ENCODE results near the gene TRIM44. TPM values are rescaled to one million over a fixed set of nuclear protein-coding genes. Genes with fewer than 3 reads are reported as not detected.
"Not testable (repeated sequence)": the region's sequence is repeated elsewhere in the genome, so short reads cannot be mapped to it uniquely, and the experiment has no call there.

Gene TRIM44
- polyA plus RNA-seq, 1 experiment = 62.0 TPM

GRCh38 chr11:35763765-35764164, 101.2 kb downstream of the TRIM44 start:
- no peak overlapping the region for H3K4me3 ChIP-seq (ENCODE audit: low read depth, low read length)
- POLR2A ChIA-PET = no interaction called here
- no peak for DNase-seq (ENCODE audit: low read depth)
- H3K27me3 ChIP-seq (ENCODE audit: control insufficient read depth, insufficient read depth, low read length) = no peaks in the 10 kb centered on the region
- CTCF ChIA-PET = interaction anchor here (0.6 kb wide), 1 partner anchor 60 kb away, joined by 4 read pairs; no protein-coding TSS in a partner anchor
- no peak for TF ChIP-seq CTCF (IDR thresholded peaks at IDR 0.05; ENCODE audit: insufficient read depth, low read depth, low read length)
- no peaks in the 10 kb centered on the region; the same call in 1 of the 2 replicates for H3K36me3 ChIP-seq (ENCODE audit: control insufficient read depth, insufficient read depth, low read length)

GRCh38 chr11:35764417-35764816, 101.8 kb downstream of the TRIM44 start:
- no peak for DNase-seq (ENCODE audit: low read depth)
- H3K4me3 ChIP-seq (ENCODE audit: low read depth, low read length) = no peak overlapping the region
- H3K27me3 ChIP-seq (ENCODE audit: control insufficient read depth, insufficient read depth, low read length) = no peaks in the 10 kb centered on the region
- POLR2A ChIA-PET = no interaction called here
- H3K36me3 ChIP-seq (ENCODE audit: control insufficient read depth, insufficient read depth, low read length) = no peaks in the 10 kb centered on the region; the same call in 1 of the 2 replicates
- CTCF ChIA-PET = interaction anchor here (1.0 kb wide), 1 partner anchor 57 kb away, joined by 4 read pairs; no protein-coding TSS in a partner anchor
- no peak for TF ChIP-seq CTCF (IDR thresholded peaks at IDR 0.05; ENCODE audit: insufficient read depth, low read depth, low read length)

GRCh38 chr11:35765211-35765610, 102.6 kb downstream of the TRIM44 start:
- POLR2A ChIA-PET = no interaction called here
- TF ChIP-seq CTCF (IDR thresholded peaks at IDR 0.05; ENCODE audit: insufficient read depth, low read depth, low read length) = no peak
- H3K4me3 ChIP-seq (ENCODE audit: low read depth, low read length) = no peak overlapping the region
- DNase-seq (ENCODE audit: low read depth) = no peak
- H3K36me3 ChIP-seq (ENCODE audit: control insufficient read depth, insufficient read depth, low read length) = no peaks in the 10 kb centered on the region; the same call in 1 of the 2 replicates
- CTCF ChIA-PET = interaction anchor here (1.0 kb wide), 1 partner anchor 56 kb away, joined by 4 read pairs; no protein-coding TSS in a partner anchor
- no peaks in the 10 kb centered on the region for H3K27me3 ChIP-seq (ENCODE audit: control insufficient read depth, insufficient read depth, low read length)

GRCh38 chr11:35766651-35767050, 104.1 kb downstream of the TRIM44 start:
- CTCF ChIA-PET = no interaction called here
- Histone ChIP-seq H3K4me3 (ENCODE audit: low read depth, low read length) (no peak overlapping the region), H3K27me3 (ENCODE audit: control insufficient read depth, insufficient read depth, low read length) (no peaks in the 10 kb centered on the region), H3K36me3 (ENCODE audit: control insufficient read depth, insufficient read depth, low read length) (no peaks in the 10 kb centered on the region; the same call in 1 of the 2 replicates)
- POLR2A ChIA-PET = no interaction called here
- TF ChIP-seq CTCF (IDR thresholded peaks at IDR 0.05; ENCODE audit: insufficient read depth, low read depth, low read length) = no peak
- no peak for DNase-seq (ENCODE audit: low read depth)

GRCh38 chr11:35770425-35770824, 107.8 kb downstream of the TRIM44 start:
- POLR2A ChIA-PET; DNase-seq (ENCODE audit: low read depth): not testable (repeated sequence)

GRCh38 chr11:35771722-35772121, 109.1 kb downstream of the TRIM44 start:
- TF ChIP-seq CTCF (IDR thresholded peaks at IDR 0.05; ENCODE audit: insufficient read depth, low read depth, low read length) = no peak
- DNase-seq (ENCODE audit: low read depth) = no peak
- H3K4me3 ChIP-seq (ENCODE audit: low read depth, low read length) = no peak overlapping the region
- no peaks in the 10 kb centered on the region for H3K27me3 ChIP-seq (ENCODE audit: control insufficient read depth, insufficient read depth, low read length)
- CTCF ChIA-PET = no interaction called here
- POLR2A ChIA-PET = no interaction called here
- H3K36me3 ChIP-seq (ENCODE audit: control insufficient read depth, insufficient read depth, low read length) = no peaks in the 10 kb centered on the region

More at GRCh38 chr11:35770425-35770824, 107.8 kb downstream of the TRIM44 start:
- H3K4me3 ChIP-seq (ENCODE audit: low read depth, low read length); H3K36me3 ChIP-seq (ENCODE audit: control insufficient read depth, insufficient read depth, low read length); H3K27me3 ChIP-seq (ENCODE audit: control insufficient read depth, insufficient read depth, low read length): not testable (repeated sequence)
- CTCF ChIA-PET = interaction anchor here (0.6 kb wide), 1 partner anchor 76 kb away, joined by 3 read pairs; no protein-coding TSS in a partner anchor

GRCh38 chr11:35777241-35777640, 114.7 kb downstream of the TRIM44 start:
- H3K4me3 ChIP-seq (ENCODE audit: low read depth, low read length); H3K36me3 ChIP-seq (ENCODE audit: control insufficient read depth, insufficient read depth, low read length); DNase-seq (ENCODE audit: low read depth); CTCF ChIA-PET; POLR2A ChIA-PET; H3K27me3 ChIP-seq (ENCODE audit: control insufficient read depth, insufficient read depth, low read length): not testable (repeated sequence)

- DNase-seq (ENCODE audit: low read depth) = not testable (repeated sequence)
- CTCF ChIA-PET = interaction anchor here (1.2 kb wide), 1 partner anchor 43 kb away, joined by 6 read pairs; no protein-coding TSS in a partner anchor
Observed at GRCh38 chr11:35778943-35779342, 116.4 kb downstream of the TRIM44 start.

More at GRCh38 chr11:35778943-35779342, 116.4 kb downstream of the TRIM44 start:
- H3K27me3 ChIP-seq (ENCODE audit: control insufficient read depth, insufficient read depth, low read length); POLR2A ChIA-PET; H3K4me3 ChIP-seq (ENCODE audit: low read depth, low read length); H3K36me3 ChIP-seq (ENCODE audit: control insufficient read depth, insufficient read depth, low read length): not testable (repeated sequence)
